Stimulated activated effector memory CD8-positive, alpha-beta T cell treated with anti-CD3 and anti-CD28 coated beads, Interleukin-12 subunit alpha, Interleukin-12 subunit beta, amount 100 ng/mL, for 72 hours (primary cell): Measurements from ENCODE around the gene KCNN3.

Experiments used
- ATAC-seq: fragments of 150-1000 bp; cut with Tn5 transposase; 2 replicates; pipeline ENCODE4 v1.10.0; 2021
- DNase-seq, 2 donors: peaks; one replicate each; pipeline ENCODE4 v3.0.0; 2021 to 2022; ENCODE audit warnings: low spot score in 2 of 2
- H3K27ac Mint-ChIP-seq: one replicate; pipeline ENCODE4 v1.8.0; 2022; ENCODE audit warnings: mild to moderate bottlenecking, mixed read lengths
- H3K36me3 Mint-ChIP-seq: one replicate; pipeline ENCODE4 v1.8.0; 2022; ENCODE audit warnings: mild to moderate bottlenecking, mixed read lengths
- H3K4me1 Mint-ChIP-seq: one replicate; pipeline ENCODE4 v1.8.0; 2022; ENCODE audit warnings: mixed read lengths
- H3K4me3 Mint-ChIP-seq: one replicate; pipeline ENCODE4 v1.8.0; 2022; ENCODE audit warnings: mild to moderate bottlenecking, mixed read lengths
- H3K9me3 Mint-ChIP-seq: one replicate; pipeline ENCODE4 v1.8.0; 2022; ENCODE audit warnings: mixed read lengths

Gene KCNN3

DNA sequence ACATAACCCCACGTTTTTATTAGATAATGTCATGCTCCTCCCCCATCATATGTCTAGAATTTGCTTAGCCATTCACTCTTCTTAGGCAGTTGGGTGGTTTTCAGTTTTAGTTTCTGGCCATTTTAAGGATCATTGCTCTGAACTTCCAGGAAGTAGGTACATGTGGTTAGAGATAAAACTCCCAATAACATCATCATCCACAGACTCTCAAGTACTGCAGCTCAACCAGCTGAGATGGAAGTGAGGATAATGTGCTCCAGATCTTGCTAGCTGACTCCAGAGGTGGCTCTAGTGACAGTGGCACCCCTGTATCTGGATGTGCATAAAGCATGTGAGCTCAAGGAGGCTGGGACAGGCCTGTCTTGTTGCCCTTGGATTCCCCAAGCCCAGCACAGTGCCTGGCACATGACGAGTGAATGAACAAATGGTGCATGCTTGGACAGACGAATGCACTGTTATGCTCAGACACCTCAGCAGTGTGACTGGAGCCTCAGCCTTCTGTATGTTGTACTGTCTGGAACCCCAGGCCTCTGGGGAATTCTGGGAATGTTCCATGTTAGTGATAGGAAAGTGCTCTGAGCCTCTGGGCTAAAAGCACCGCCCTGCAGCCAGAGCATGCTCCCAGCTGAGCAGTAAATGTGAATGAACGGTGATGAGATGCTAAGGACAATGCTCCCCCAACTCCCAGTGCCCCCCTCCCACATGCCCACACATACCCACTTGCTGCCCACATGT, 16.4 kb upstream of the KCNN3 start:
- Mint-ChIP-seq H3K4me3 (no peak overlapping the region), H3K27ac (no peak overlapping the region), H3K9me3 (no peaks in the 10 kb centered on the region), H3K36me3 (no peaks in the 10 kb centered on the region), H3K4me1 (peaks cover 9% of the 10 kb centered on the region)
- no peak for DNase-seq
- ATAC-seq, result peak; percentile 58

DNA sequence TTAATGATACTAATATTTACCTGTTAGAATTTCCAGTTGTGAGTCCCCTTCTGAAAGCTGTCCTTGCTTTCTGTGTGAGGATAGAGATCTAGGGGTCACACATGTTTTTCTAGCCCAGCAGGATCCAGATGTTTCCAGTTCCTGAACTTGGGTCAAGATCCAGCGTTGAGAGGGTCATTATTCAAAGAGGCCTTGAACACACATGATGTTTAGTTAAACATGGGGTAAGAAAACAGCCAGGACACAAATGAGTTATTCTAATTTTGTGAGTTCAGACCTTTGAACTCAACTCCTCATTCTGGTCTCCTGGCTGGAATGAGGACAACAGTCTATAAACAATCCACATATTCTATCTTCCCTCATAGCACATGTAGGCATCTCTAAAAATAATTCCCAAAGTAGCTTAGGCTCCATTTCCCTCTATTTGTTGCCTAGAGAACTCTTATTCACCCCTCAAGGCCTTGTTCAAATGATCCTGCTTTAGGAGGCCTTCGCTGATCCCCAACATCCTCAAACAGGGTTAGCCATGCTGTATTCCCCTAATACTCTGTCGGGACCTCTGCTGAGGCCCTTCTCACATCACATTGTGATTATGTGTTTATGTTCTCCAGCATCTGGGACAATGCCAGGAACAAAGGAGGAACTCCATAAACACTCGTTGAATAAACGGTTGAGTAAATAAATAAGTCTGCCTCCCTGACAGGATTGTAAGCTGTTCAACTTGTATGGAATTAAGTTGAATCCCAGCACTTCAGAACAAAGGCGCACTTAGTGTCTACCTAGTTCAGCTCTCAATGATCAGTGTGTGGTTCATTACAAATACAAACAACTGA, 15.0 kb upstream of the KCNN3 start:
- DNase-seq (no peak), ATAC-seq (no peak)
- H3K36me3 Mint-ChIP-seq, result no peaks in the 10 kb centered on the region
- no peak overlapping the region for H3K27ac Mint-ChIP-seq
- H3K4me3 Mint-ChIP-seq, result no peak overlapping the region
- peaks cover 9% of the 10 kb centered on the region for H3K4me1 Mint-ChIP-seq
- H3K9me3 Mint-ChIP-seq, result no peaks in the 10 kb centered on the region

- H3K36me3 Mint-ChIP-seq, result no peaks in the 10 kb centered on the region
- H3K27ac Mint-ChIP-seq, result no peak overlapping the region
- DNase-seq (no peak), ATAC-seq (no peak)
- no peaks in the 10 kb centered on the region for H3K9me3 Mint-ChIP-seq
- no peak overlapping the region for H3K4me3 Mint-ChIP-seq
- H3K4me1 Mint-ChIP-seq, result peaks cover 9% of the 10 kb centered on the region
Measured at GRCh38 chr1:154883919-154884868, 14.1 kb upstream of the KCNN3 start.

DNA sequence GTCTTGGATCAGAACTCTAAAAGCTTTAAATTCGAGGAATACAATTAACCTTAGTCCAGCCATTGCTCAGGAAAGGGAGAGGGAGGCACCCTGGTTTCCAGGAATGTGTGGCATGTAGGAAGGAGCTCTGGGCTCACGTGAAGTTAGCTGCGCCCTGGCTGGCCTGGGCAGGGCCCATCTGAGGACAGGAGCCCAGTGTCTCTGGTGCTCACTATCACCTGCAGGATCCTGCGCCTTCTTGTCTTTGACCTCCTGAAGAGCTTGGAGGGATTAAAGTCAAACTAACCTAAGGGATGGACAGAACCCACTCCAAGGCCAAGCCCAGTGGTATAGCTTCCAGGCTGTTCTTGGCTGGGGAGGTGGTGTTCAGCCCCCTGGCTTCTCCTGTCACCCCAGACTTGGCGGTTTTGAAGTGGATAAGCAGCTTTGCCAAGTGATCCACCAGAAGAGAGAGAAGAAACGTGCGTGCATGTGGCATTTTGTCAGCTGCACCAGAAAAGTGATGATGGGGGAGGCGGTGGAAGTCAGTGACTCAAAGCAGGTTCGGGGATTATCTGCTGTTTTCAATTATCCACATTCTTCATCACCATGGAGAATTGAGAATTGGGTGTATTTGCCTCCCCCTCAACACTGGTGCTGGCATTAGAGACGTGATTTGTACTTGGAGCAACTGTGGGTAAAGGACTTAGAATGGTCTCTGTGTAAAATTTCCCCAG, 11.9 kb upstream of the KCNN3 start:
- Mint-ChIP-seq H3K4me1 (peaks cover 9% of the 10 kb centered on the region), H3K36me3 (no peaks in the 10 kb centered on the region), H3K27ac (no peak overlapping the region), H3K4me3 (no peak overlapping the region), H3K9me3 (no peaks in the 10 kb centered on the region)
- DNase-seq, result no peak
- no peak for ATAC-seq

- H3K4me1 Mint-ChIP-seq, result no peaks in the 10 kb centered on the region
- H3K4me3 Mint-ChIP-seq, result no peak overlapping the region
- DNase-seq (no peak), ATAC-seq (no peak)
- no peak overlapping the region for H3K27ac Mint-ChIP-seq
- no peaks in the 10 kb centered on the region for H3K9me3 Mint-ChIP-seq
- no peaks in the 10 kb centered on the region for H3K36me3 Mint-ChIP-seq
Measured at GRCh38 chr1:154880671-154881070, 10.6 kb upstream of the KCNN3 start.

GRCh38 chr1:154879038-154879421, 8.9 kb upstream of the KCNN3 start:
- no peak overlapping the region for H3K4me3 Mint-ChIP-seq
- H3K36me3 Mint-ChIP-seq, result no peaks in the 10 kb centered on the region
- ATAC-seq, result no peak

DNA sequence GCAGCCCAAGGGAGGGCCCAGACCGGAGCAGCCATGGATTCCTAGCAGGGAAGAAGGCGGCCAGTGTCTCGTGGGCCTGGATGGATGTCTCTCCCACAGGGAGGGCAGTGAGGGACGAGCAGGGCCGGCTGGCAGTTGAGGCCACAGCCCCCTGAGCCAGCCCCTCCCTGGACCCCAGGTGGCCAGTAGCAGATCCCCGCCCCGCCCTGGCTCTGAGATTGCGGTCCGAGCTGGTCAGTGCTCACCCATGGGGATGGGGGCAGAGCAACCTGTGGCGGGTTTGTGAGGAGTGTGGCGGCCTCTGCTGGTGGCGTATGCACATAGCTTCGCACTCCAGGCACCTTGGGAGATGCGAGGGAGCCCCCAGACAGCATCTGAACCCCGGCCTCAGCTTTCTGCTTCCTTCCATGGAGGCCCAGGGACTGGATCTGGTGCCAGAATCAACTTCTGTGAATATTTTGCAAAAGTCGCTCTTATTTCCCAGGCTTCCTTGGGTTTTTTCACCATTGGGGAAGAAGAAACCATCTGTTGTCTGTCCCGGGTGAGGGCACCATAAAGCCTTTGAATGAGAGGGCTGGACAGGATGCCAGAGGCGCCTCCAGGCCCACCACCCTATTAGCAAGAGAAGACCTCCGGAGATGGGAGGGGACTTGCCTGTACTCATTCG, 8.4 kb upstream of the KCNN3 start:
- no peak overlapping the region for H3K27ac Mint-ChIP-seq
- no peaks in the 10 kb centered on the region for H3K36me3 Mint-ChIP-seq
- ATAC-seq, result peak; percentile 91
- no peaks in the 10 kb centered on the region for H3K9me3 Mint-ChIP-seq
- H3K4me1 Mint-ChIP-seq, result peaks cover 6% of the 10 kb centered on the region
- no peak overlapping the region for H3K4me3 Mint-ChIP-seq
- DNase-seq, result peak; percentile 61 to 81

More at GRCh38 chr1:154879038-154879421, 8.9 kb upstream of the KCNN3 start:
- Mint-ChIP-seq H3K27ac (no peak overlapping the region), H3K4me1 (peaks cover 6% of the 10 kb centered on the region), H3K9me3 (no peaks in the 10 kb centered on the region)
- no peak for DNase-seq

- H3K4me3 Mint-ChIP-seq, result no peak overlapping the region
- peaks cover 6% of the 10 kb centered on the region for H3K4me1 Mint-ChIP-seq
- ATAC-seq, result no peak
- DNase-seq, result no peak
- H3K27ac Mint-ChIP-seq, result no peak overlapping the region
- H3K36me3 Mint-ChIP-seq, result no peaks in the 10 kb centered on the region
- no peaks in the 10 kb centered on the region for H3K9me3 Mint-ChIP-seq
Measured at GRCh38 chr1:154877370-154877974, 7.4 kb upstream of the KCNN3 start.

DNA sequence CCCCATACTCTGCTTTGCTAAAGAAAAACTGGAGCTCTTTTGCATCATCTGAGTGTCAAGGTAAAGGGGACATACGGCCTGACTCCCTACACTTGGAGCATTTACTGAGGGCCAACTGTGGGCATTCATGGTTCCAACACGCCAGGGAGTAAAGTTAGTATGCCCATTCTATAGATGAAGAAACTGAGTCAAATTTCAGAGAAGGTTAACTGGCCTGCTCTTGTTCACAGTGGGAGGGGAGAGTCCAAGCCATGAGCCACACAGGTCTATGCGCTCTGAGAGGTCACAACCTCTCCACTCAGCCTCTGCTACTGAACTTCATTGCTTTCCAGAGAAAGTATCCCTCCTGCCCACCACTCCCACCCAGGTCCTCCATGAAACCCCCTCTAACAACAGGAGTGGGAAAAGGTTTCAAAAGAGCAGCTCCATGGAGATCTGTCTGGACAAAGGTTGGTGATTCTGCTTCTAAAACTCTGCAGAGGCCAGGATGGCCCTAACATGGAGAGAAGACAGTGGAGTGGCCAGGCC, 6.8 kb upstream of the KCNN3 start:
- H3K9me3 Mint-ChIP-seq, result no peaks in the 10 kb centered on the region
- H3K4me1 Mint-ChIP-seq, result peaks cover 6% of the 10 kb centered on the region
- H3K27ac Mint-ChIP-seq, result no peak overlapping the region

GRCh38 chr1:154874465-154874864, 4.4 kb upstream of the KCNN3 start:
- Mint-ChIP-seq H3K36me3 (no peaks in the 10 kb centered on the region), H3K27ac (no peak overlapping the region), H3K4me3 (no peak overlapping the region), H3K9me3 (no peaks in the 10 kb centered on the region), H3K4me1 (peaks cover 20% of the 10 kb centered on the region)
- DNase-seq (no peak), ATAC-seq (no peak)

More for the DNA sequence above, 6.8 kb upstream of the KCNN3 start:
- DNase-seq (no peak), ATAC-seq (no peak)
- Mint-ChIP-seq H3K4me3 (no peak overlapping the region), H3K36me3 (no peaks in the 10 kb centered on the region)

- Mint-ChIP-seq H3K36me3 (no peaks in the 10 kb centered on the region), H3K27ac (no peak overlapping the region), H3K4me1 (peaks cover 31% of the 10 kb centered on the region), H3K9me3 (no peaks in the 10 kb centered on the region), H3K4me3 (no peak overlapping the region)
- ATAC-seq (no peak), DNase-seq (no peak)
Measured at GRCh38 chr1:154873321-154873950, 3.4 kb upstream of the KCNN3 start.

DNA sequence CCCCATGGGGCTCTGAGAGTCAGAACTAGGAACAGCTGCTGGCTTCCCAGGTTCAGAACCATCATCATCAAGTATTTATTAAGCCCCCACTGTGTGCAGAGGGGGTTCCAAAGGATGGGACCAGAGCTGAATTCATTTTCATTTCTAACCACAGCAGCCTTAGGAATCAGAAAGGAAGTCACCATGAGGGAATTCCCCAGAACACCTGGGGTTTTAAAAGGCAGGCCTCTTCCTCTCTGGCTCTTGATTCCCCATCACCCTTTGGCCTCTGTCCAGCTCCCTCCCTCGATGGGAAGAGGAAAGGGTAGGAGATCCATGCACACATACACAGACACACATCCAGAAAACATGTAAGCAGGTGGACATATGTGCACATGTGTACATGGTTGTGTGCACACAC, 1.3 kb upstream of the KCNN3 start:
- ATAC-seq, result no peak
- no peak for DNase-seq
- H3K4me3 Mint-ChIP-seq, result no peak overlapping the region
- H3K27ac Mint-ChIP-seq, result no peak overlapping the region
- H3K36me3 Mint-ChIP-seq, result no peaks in the 10 kb centered on the region
- no peaks in the 10 kb centered on the region for H3K9me3 Mint-ChIP-seq
- peaks cover 38% of the 10 kb centered on the region for H3K4me1 Mint-ChIP-seq

- Mint-ChIP-seq H3K9me3 (no peaks in the 10 kb centered on the region), H3K36me3 (no peaks in the 10 kb centered on the region)
Measured at GRCh38 chr1:154870734-154871133, 653 bp upstream of the KCNN3 start.

More at GRCh38 chr1:154870734-154871133, 653 bp upstream of the KCNN3 start:
- DNase-seq, result no peak
- no peak for ATAC-seq
- Mint-ChIP-seq H3K4me1 (peaks cover 44% of the 10 kb centered on the region), H3K27ac (no peak overlapping the region), H3K4me3 (no peak overlapping the region)
